Body of pancreas (tissue), 4 donors: Measurements from ENCODE around the gene ANKS1A. TPM values are rescaled to one million over a fixed set of nuclear protein-coding genes. Genes with fewer than 3 reads are reported as not detected.

Experiments
- ATAC-seq: fragments of 150-250 bp; one replicate; pipeline ENCODE4 v1.9.1; 2016
- DNase-seq, 4 donors: peaks; one replicate each; pipeline ENCODE4 v3.0.0-alpha.2; 2019
- H3K27ac ChIP-seq, 4 donors: fragments of 200-600 bp; sonication (generic); 1 replicate in 3 of 4; 2 replicates in 1 of 4; pipeline versions ENCODE4 v1.5.1 to v1.6.1; 2016 to 2019; ENCODE audit warnings: mild to moderate bottlenecking in 1 of 4, mixed read lengths in 1 of 4, moderate library complexity in 1 of 4
- H3K27me3 ChIP-seq, 2 donors: fragments of 200-600 bp; sonication (generic); one replicate each; pipeline ENCODE4 v1.6.0; 2016; ENCODE audit warnings: mild to moderate bottlenecking in 1 of 2
- H3K36me3 ChIP-seq, 2 donors: fragments of 200-600 bp; sonication (generic); replicated peaks in 1 of 2; 2 replicates each; pipeline ENCODE4 v1.5.1; 2016; ENCODE audit warnings: low read depth in 2 of 2; ENCODE audit not compliant: insufficient read depth in 1 of 2
- H3K4me1 ChIP-seq: fragments of 200-600 bp; sonication (generic); one replicate; pipeline ENCODE4 v1.6.0; 2016
- H3K4me3 ChIP-seq, 2 donors: fragments of 200-600 bp; sonication (generic); 1 replicate in 1 of 2; 2 replicates in 1 of 2; pipeline ENCODE4 v1.5.1; 2016 to 2019
- H3K9me3 ChIP-seq, 3 donors: fragments of 200-600 bp; sonication (generic); 1 replicate in 2 of 3; 2 replicates in 1 of 3; pipeline ENCODE4 v1.5.1; 2016
- CTCF ChIP-seq, 7 experiments: fragments of 450-650 bp in 4 of 7; fragments of 200-600 bp in 3 of 7; sonication (generic) in 3 of 7; IDR thresholded peaks; one replicate each; pipeline ENCODE4 v1.5.1; 2016 to 2019; ENCODE audit warnings: antibody characterized with exemption in 7 of 7
- POLR2A ChIP-seq, 3 donors: fragments of 450-650 bp; IDR thresholded peaks; one replicate each; pipeline ENCODE4 v1.6.1; 2016; ENCODE audit warnings: antibody characterized with exemption in 3 of 3, mild to moderate bottlenecking in 2 of 3
- WGBS, 2 donors: methylation state at CpG; one replicate each; pipeline ENCODE4 v1.1.5; 2017; 5-methylcytosine and 5-hydroxymethylcytosine counted together
- intact Hi-C: fragments of 100-400 bp; cut with DNase I; formaldehyde crosslinking; loops from one replicate; pipeline ENCODE4 v1.15.1; 2023
- total RNA-seq, 2 donors: library from RNA; depleted of rRNA; stranded (reverse); fragments of >200 nt; gene quantifications; one replicate each; pipeline ENCODE4 v1.1.0, GENCODE V29; 2016

The ANKS1A gene
- total RNA-seq, 2 donors from 2014 or later = 14.3 to 17.1 TPM

GRCh38 chr6:35089216-35089934 is 200.3 kb downstream of the ANKS1A start:
- 96% methylated on average over 18 to 19 of the region's 19 CpGs for WGBS, 2 donors
- no peaks in the 10 kb centered on the region for H3K4me1 ChIP-seq
- H3K27me3 ChIP-seq = no peaks in the 10 kb centered on the region
- H3K4me3 ChIP-seq = no peak overlapping the region
- intact Hi-C loops = no loop called here
- H3K36me3 ChIP-seq = peaks cover 13 to 21% of the 10 kb centered on the region in 2 donors
- ATAC-seq = no peak
- no peak overlapping the region for H3K27ac ChIP-seq
- H3K9me3 ChIP-seq = no peaks in the 10 kb centered on the region
- TF ChIP-seq POLR2A (IDR thresholded peaks at IDR 0.05) = no peak
- TF ChIP-seq CTCF (IDR thresholded peaks at IDR 0.05) = no peak
- DNase-seq = no peak

DNA sequence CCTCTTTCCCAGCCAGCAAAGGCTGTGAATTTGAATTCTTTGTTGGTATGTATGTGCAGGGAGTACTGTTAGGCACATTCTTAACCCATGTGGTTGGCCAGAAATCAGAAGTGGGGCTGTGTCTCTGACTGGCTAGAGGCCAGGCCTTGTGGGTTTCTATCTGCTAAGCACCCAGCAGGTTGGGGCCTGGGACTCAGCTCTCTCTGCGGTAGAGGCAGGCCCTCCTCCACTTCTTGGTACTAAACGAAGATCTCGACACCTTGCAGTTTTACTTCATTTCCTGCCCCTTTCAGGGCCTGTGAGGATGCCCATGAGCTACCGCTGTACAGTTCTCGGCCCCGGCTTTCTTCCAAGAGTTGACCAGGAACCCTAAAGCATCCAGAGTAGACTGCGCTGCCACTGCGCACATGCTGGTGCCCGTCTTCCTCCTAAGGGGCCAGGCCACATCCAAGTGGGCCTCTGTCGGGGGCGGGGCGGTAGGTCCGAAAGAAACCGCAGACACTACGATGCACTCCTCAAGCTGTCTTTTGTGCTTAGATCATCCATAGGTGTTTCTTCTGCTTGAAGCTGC is 201.0 kb downstream of the ANKS1A start:
- Histone ChIP-seq H3K36me3 (peaks cover 13 to 21% of the 10 kb centered on the region in 2 donors), H3K4me3 (no peak overlapping the region), H3K4me1 (no peaks in the 10 kb centered on the region), H3K9me3 (no peaks in the 10 kb centered on the region), H3K27ac (no peak overlapping the region), H3K27me3 (no peaks in the 10 kb centered on the region)
- intact Hi-C loops = no loop called here
- no peak for TF ChIP-seq CTCF (IDR thresholded peaks at IDR 0.05)
- TF ChIP-seq POLR2A (IDR thresholded peaks at IDR 0.05) = no peak
- ATAC-seq = no peak
- no peak for DNase-seq
- WGBS, 2 donors = 87 to 90% methylated on average over 15 of the region's 15 CpGs

GRCh38 chr6:35090734-35091133 is 201.7 kb downstream of the ANKS1A start:
- peaks cover under 1% of the 10 kb centered on the region for H3K4me1 ChIP-seq
- intact Hi-C loops = no loop called here
- H3K27ac ChIP-seq = no peak overlapping the region
- no peak overlapping the region for H3K4me3 ChIP-seq
- no peak for DNase-seq
- H3K36me3 ChIP-seq = peaks cover 13 to 21% of the 10 kb centered on the region in 2 donors
- WGBS, 2 donors = 87 to 88% methylated on average over 7 to 10 of the region's 10 CpGs
- no peaks in the 10 kb centered on the region for H3K9me3 ChIP-seq
- no peaks in the 10 kb centered on the region for H3K27me3 ChIP-seq
- ATAC-seq = no peak
- TF ChIP-seq POLR2A (IDR thresholded peaks at IDR 0.05) = no peak
- no peak for TF ChIP-seq CTCF (IDR thresholded peaks at IDR 0.05)

DNA sequence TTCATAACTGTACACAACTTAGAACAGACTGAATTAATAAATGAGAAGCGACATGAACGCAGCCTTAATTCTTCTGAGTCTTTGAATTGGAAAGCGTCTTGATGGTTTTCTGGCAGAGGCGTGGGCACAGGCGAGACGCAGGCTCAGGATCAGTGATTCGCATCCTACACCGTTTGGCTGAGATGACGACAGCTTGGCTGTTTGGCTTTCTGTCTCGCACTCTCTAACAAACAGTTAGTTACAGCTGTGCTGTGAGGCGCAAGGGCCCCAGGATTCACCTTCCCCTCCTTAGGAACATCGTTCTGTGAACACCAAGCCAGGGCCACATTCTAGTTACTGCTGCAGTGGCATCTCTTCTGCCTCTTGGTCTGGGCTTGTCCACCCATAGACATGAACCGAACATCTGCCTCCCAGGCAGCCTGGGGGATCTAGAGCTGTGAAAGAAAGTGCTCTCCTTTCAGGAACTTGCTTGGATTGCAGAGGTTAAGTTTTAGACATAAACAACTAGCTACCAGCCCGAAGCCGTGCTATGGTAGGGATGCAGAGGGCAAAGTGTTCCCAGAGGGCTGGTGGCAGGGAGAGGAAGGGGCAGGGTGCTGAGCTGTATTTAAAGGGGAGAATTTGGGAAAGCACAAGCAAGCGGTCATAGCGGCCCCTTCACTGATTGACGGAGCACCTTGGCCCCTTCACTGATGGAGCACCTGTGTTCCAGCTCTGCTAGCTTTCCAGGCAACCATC is 202.5 kb downstream of the ANKS1A start:
- Histone ChIP-seq H3K4me3 (no peak overlapping the region), H3K4me1 (peaks cover 8% of the 10 kb centered on the region), H3K27me3 (no peaks in the 10 kb centered on the region), H3K9me3 (no peaks in the 10 kb centered on the region), H3K36me3 (peaks cover 13 to 18% of the 10 kb centered on the region in 2 donors), H3K27ac (no peak overlapping the region)
- intact Hi-C loops = no loop called here
- WGBS, 2 donors = 88 to 94% methylated on average over 18 of the region's 18 CpGs
- ATAC-seq (no peak), DNase-seq (no peak)
- TF ChIP-seq CTCF (IDR thresholded peaks at IDR 0.05) (no peak), POLR2A (IDR thresholded peaks at IDR 0.05) (no peak)
